HL-60 (cell line): Measurements from ENCODE around the gene LMF2.

Source experiments
- DNase-seq, 2 experiments: peaks; one replicate each; pipeline ENCODE4 v3.0.0-alpha.2; 2010 to 2020; ENCODE audit warnings: low read depth in 1 of 2, low spot score in 1 of 2
- H3K27ac ChIP-seq: fragments of 250-450 bp; sonication (Bioruptor Pico); replicated peaks from 2 replicates; pipeline ENCODE4 v1.5.1; 2020; ENCODE audit warnings: mild to moderate bottlenecking, moderate library complexity
- H3K27me3 ChIP-seq: fragments of 250-450 bp; sonication (Bioruptor Pico); 2 replicates; pipeline ENCODE4 v1.5.1; 2021; ENCODE audit warnings: mild to moderate bottlenecking, moderate library complexity; ENCODE audit not compliant: insufficient read depth, poor library complexity, severe bottlenecking
- H3K4me3 ChIP-seq: replicated peaks from 2 replicates; pipeline ENCODE4 v1.5.1; 2011; ENCODE audit warnings: mild to moderate bottlenecking, control low read depth, low read length; ENCODE audit not compliant: insufficient read depth
- CTCF ChIP-seq: IDR thresholded peaks from one replicate; pipeline ENCODE4 v1.5.1; 2011; ENCODE audit warnings: low read length, control low read depth, inconsistent platforms; ENCODE audit not compliant: insufficient read depth
- GABPA ChIP-seq: IDR thresholded peaks from 2 replicates; pipeline ENCODE4 v1.6.1; 2012; ENCODE audit warnings: low read depth
- POLR2AphosphoS5 ChIP-seq: IDR thresholded peaks from 2 replicates; pipeline ENCODE4 v1.6.1; 2012; ENCODE audit warnings: low read depth
- REST ChIP-seq: IDR thresholded peaks from 2 replicates; pipeline ENCODE4 v1.6.1; 2012; ENCODE audit warnings: low read depth; ENCODE audit not compliant: insufficient replicate concordance
- SPI1 ChIP-seq: IDR thresholded peaks from 2 replicates; pipeline ENCODE4 v1.6.1; 2012; ENCODE audit warnings: low read depth, mild to moderate bottlenecking, borderline replicate concordance

LMF2 gene

DNA sequence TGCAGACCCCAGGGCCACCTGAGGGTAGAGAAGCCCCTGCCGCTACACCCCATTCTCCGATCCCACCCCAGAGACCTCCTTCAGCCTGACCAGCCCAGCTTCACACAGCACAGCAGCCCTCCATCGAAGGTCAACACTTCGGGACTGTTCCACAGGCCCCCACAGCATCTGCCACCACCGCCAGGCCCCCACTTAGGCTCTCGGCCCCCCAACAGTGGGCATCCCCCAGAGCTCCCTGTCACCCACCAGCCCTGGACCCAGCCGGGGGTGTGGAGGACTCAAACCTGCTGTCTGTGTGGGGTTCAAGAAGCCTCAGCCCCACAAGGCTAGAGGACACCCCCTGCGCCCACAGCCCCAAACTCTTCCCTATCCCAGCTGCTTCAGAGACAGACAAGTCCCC is 38.9 kb downstream of the LMF2 start:
- TF ChIP-seq POLR2AphosphoS5 (no peak), GABPA (no peak), REST (no peak), CTCF (no peak), SPI1 (no peak)
- no peak for DNase-seq
- Histone ChIP-seq H3K27ac (no peak overlapping the region), H3K4me3 (no peak overlapping the region), H3K27me3 (no peaks in the 10 kb centered on the region)

GRCh38 chr22:50467773-50468440 is 39.6 kb downstream of the LMF2 start:
- Histone ChIP-seq H3K4me3 (no peak overlapping the region), H3K27me3 (no peaks in the 10 kb centered on the region), H3K27ac (no peak overlapping the region)
- no peak for TF ChIP-seq GABPA
- TF ChIP-seq CTCF, result no peak
- no peak for TF ChIP-seq REST
- TF ChIP-seq SPI1, result no peak
- TF ChIP-seq POLR2AphosphoS5, result no peak
- no peak for DNase-seq

- DNase-seq, result no peak
- Histone ChIP-seq H3K4me3 (no peak overlapping the region), H3K27me3 (no peaks in the 10 kb centered on the region), H3K27ac (no peak overlapping the region)
- no peak for TF ChIP-seq GABPA
- no peak for TF ChIP-seq SPI1
- TF ChIP-seq CTCF, result no peak
- TF ChIP-seq REST, result no peak
- no peak for TF ChIP-seq POLR2AphosphoS5
Measured at GRCh38 chr22:50467341-50467740, 40.2 kb downstream of the LMF2 start.
